Occipital lobe (tissue), 2 donors: Measurements from ENCODE around the gene NPAS2. TPM values are rescaled to one million over a fixed set of nuclear protein-coding genes. Genes with fewer than 3 reads are reported as not detected.

Experiments used
- DNase-seq: peaks from one replicate; lab custom pipeline; 2025; lab: John Stamatoyannopoulos, UW
- total RNA-seq: library from RNA; depleted of rRNA; stranded (reverse); fragments of >200 nt; gene quantifications from one replicate; pipeline ENCODE4 v1.2.3, GENCODE V29; 2014

Gene NPAS2
- total RNA-seq, 1 donor from 2014 or later = 7.2 TPM

DNA sequence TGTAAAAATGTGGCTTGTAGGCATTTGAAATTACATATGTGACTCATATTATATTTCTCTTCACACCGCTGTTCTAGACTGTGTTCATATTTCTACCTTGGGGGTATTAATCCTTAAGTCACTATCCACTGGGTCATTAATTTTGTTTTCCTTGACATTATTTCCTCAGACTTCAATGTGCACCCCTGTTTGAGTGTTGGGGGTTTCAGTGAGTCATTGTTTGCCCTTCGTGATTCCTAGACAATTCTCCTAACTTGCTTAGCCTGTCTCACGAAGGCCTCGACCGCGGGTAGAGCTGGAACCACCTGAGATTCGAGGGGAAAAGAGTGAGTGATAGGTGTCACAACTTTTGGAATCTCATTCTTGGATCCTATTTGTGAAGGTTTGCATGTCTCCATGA lies 35.1 kb downstream of the NPAS2 start:
- DNase-seq = no peak

DNA sequence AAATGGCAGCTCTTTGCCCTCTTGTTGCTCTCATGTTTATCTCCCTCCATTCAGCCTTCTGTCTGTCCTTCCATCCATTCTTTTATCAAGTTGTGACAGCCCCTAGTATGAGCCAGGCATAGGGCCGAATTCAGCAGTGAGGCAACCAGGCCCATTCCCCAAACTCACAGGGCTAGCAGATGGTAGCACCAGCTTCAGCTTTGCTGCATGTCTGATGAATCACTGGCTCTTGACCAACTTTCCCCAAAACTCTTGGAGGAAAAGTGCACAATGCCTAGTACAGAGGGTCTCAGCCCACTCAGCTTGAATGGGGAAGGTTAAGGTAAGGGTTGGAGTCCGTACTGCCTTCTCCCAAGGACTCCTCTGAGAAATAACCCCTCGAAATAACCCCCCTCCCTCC lies 35.7 kb downstream of the NPAS2 start:
- DNase-seq = no peak

DNA sequence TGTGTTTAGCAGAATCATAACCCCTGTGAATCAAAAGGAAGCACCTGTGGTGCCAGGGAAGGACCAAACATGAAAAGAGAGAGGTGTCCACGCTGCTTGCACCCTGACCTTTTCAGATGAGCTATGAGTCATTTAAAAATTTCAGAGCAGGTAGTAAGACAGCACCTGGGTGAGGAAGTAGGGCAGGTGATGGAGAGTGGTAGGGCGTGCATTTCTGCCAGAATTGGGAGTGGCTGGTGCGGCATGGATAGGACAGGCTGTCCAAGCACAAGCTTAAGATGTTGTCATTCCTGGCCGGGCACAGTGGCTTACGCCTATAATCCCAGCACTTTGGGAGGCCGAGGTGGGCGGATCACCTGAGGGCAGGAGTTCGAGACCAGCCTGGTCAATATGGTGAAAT lies 36.8 kb downstream of the NPAS2 start:
- DNase-seq = no peak

DNA sequence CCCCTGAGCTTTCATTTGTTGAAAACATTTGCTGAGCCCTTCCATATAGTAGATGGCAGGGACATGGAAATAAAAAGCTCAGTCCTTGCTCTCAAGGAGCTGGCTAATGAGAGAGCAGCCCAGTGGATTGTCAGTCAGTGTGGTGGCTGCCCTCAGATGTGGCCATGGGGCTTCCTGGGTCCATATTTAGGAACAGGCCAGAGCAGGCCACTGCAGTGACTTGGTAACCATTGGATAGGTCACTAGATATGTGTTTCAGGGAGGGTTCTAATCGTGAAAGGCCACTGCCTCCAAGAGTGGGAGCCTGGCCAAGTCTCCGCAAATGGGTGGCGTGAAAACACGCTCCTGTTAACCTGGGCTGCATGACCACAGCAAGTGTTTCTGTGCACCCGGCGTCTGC lies 37.4 kb downstream of the NPAS2 start:
- no peak for DNase-seq

DNA sequence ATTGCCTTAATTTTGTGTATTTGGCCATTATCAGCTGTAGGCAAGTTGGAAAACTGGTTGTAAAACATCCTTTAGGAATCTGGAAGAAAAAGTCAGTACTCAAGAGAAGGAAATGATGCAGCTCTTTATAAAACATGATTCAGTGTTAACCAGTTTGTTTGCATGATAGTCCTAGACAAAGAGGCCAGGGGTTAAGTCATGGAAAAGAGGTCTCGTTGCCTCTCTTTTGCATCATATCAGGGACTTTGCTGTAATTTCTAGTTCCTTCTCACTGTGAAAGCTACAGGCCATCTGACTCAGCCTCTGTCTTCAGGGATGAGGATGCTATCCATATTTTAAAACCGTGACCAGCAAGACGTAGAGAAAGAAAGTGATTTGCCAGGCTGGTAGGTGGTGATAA lies 38.0 kb downstream of the NPAS2 start:
- DNase-seq = no peak

DNA sequence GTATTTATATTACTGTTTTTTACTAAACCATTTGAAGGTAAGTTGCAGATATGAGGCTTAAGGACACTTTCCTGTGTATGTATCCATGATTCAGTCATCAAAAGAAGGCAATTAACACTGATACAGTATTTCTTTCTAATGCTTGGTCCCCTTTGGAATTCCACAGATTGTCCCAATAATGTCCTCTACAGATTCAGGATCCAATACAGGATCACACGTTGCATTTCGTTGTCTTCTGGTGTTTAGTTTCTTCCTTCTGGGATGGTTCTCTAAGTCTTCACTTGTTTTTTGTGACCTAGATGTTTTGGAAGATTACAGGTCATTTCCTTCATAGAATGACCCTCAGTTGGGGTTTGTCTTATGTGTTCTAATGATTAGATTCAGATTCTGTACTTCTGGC lies 40.0 kb downstream of the NPAS2 start:
- DNase-seq = no peak

DNA sequence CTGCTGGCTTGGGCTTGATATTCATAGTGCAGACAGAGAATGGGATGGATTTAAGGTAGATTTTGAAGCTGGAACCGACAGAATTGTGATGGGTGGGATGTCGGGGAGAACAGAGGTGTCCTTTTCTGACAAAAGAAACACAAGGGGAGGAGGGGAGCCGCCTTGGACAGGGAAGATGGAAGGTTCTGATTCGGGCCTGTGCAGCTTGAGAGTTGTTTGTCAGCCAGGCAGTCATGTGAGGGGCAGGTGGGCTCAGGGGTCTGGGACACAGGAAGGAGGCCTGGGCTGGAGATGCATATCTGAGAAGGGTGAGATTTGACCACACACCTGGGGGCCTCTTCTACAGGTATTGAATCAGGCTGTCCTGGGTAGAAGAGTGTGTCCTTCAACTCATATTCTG lies 41.4 kb downstream of the NPAS2 start:
- DNase-seq = no peak

DNA sequence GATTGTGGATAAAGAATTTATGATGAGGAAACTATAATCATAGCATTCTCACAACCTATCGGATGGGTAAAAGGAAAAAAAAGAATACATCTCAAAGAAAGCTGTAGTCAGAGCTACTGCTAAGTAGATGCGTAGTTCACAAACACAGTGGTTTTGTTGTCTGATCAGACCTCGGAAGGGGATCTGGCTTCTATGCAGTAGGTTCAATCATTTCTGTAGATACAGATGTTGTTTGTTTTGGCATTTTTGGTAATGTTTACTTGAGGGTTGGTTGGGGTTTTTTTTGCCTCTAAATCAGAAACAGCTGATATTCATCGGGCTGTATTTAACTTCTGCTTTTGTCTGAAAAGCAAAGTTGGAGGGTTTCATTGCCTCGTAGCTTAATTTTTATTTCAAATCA lies 42.1 kb downstream of the NPAS2 start:
- DNase-seq = no peak

DNA sequence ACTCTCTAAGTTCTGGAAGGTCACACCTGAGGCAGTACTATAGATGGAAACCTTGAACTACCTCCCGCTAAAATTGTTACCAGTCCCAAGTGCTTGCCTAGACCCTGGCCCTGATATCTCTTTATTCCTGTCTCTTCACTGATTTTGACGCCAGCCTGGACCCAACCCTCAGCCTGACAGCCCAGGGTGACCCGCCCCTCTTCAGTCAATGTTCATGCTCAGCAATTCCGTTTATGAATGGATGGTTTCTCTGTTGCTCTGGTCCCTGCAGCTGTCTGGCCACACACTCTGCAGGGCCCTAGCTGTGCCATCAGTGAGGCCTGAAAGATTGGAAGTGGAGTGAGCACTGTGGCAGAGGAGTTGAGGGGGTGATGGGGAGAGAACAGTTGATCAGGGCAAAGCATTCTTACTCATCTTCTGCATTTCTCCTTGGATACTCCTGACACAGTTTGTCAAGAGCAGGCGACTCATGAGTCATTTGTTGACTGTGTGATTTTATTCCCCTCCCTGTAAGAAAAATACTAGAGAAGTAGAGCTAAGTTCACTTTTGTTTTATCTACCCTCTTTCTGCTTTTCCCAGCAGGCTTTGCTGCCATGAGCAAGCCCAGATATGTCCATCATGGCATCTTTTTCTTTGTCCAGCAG lies 46.0 kb downstream of the NPAS2 start:
- no peak for DNase-seq

DNA sequence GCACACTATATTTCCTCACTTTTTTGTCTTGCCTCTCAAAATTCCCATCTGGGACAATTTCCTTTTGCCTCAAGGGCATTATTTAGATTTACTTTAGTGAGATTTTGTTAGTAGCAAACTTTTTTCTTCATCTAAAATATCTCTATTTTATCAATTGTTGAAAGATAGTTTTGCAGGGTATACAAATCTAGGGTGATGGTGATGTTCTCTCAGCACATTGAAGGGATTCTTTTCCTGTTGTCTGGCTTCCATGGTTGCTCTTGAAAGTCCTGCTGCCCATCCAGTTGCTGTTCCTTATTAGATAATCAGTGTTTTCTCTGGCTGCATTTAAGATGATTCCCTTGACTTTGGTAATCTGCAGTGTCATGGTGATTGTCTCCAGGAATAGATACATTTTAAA lies 48.1 kb downstream of the NPAS2 start:
- DNase-seq = no peak

DNA sequence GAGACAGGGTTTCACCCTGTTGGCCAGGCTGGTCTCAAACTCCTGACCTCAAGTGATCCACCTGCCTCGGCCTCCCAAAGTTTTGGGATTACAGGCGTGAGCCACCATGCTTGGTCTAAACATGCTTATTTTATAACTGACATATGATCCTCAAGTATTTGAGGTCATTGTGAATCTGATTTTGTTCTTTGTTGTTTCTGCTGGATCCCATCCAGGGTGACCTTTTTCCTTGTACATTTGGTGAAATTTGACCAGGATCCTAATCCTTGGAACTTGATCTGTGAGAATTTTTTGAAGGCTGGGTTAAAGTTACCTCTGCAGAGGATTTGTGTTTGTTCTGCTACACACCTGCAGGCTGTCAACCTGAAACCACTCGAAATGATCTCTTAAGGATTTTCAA lies 49.2 kb downstream of the NPAS2 start:
- no peak for DNase-seq

DNA sequence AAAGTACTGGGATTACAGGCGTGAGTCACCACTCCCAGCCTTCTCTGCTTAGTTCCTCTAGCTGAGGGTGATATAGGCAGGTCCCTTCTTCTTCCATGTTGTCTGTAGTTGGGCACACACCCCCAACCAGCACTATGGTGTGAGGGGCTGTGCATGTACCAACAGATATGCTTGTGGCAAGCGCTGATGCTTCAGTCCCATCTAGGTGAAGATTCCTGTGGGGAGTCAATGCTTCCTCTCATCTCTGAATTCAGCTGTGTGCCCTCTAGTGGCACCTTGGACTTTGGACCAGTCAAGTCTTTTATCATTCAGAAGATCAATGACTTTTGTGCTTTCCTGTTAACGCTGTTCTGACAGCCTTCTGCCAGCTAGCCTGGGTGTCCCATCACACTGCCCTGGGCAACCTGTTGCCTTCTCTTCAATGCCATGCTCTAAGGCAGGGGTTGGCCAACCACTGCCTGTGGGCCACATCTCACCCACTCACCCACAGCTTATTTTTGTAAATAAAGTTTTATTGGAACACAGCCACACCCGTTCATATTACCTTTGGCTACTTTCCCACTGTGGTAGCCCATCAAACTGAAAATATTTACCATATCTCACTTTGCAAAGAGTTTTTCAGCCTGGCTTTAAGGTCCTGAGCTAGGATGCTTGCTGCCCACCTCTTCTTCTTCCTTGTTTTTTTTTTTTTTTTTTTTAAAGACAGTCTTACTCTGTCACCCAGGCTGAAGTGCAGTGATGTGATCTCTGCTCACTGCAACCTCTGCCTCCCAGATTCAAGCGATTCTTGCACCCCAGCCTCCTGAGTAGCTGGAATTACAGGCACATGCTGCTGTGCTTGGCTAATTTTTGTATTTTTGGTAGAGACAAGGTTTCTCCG lies 51.0 kb downstream of the NPAS2 start:
- no peak for DNase-seq

DNA sequence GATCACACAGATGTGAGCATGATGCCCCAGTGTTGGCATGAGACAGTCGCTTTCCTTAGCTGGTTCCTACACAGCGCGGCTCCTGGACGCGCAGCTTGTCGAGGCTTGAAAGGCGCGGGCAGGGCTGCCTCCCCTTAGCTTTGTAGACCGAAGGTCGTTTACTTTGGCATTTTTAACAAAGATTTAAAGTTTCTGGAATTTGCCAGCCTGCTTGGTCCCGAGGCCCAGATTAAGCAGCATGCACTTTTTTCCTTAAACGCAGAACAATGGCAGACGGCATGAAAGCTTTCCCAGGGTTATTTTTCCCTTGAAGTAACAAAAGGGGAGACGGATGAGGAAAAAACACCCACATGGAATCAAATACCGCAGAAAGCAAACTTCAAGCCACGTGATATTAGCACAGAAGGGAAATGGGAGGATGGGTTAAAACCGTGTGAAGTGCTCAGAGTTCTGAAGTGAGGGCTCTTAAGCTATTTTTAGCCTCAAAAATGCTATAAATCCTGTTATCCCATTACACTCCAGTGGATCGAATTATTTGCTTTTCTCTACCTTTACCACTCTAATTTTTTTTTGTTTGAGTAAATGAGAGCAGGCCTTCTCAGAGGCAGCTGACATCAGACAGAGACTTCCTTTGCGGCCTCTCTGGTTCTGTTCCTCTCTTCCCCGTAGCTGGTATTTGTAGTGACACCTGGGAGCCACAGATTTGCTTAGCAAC lies 55.7 kb downstream of the NPAS2 start:
- no peak for DNase-seq

DNA sequence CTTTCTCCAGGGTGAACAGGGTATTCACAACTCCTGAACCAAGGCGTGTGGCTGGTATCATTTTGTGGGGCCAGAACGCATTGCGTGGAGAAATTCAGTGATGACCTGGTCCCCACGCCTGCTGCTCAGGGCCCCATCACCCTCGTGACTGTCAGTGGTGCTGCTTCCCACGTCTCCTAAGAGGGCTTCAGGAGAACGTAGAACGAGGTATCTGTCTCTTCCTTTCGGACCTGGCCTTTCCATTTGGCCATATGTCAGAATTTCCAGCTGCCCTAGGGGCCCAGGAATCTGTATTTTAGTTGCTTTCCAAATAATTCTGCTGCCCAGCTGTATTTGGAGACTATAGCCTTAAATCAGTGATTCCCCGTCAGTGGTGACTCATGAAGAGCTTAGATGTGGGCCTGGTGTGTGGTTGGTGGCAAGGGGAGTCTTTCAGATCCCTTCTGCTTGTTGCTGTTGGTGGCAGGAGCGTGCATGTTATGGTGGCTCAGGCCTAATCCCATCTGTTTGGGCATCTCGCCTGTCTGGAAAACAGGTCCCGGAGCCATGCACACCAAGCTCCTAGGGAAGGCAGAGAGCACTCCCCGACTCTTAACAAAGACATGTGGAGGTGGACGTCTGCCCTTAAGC lies 56.4 kb downstream of the NPAS2 start:
- no peak for DNase-seq

DNA sequence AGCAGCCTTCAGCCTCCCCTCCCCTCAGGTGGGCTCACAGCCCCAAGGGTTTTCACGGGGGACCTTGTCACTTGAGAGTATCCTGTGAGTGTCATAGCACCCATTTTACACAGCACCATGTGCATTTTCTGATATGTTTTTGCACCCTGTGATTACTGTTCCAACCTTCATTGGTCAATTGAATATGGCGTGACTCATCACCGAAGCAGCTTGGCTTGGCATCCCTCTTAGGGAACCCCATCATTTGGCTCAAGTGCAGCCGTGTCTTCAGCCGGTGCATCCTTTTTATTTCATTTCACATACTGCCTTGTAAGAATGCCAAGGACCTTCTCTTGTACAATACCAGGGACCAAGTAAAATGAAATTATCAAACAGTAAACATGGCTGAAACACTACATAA lies 57.6 kb downstream of the NPAS2 start:
- no peak for DNase-seq

DNA sequence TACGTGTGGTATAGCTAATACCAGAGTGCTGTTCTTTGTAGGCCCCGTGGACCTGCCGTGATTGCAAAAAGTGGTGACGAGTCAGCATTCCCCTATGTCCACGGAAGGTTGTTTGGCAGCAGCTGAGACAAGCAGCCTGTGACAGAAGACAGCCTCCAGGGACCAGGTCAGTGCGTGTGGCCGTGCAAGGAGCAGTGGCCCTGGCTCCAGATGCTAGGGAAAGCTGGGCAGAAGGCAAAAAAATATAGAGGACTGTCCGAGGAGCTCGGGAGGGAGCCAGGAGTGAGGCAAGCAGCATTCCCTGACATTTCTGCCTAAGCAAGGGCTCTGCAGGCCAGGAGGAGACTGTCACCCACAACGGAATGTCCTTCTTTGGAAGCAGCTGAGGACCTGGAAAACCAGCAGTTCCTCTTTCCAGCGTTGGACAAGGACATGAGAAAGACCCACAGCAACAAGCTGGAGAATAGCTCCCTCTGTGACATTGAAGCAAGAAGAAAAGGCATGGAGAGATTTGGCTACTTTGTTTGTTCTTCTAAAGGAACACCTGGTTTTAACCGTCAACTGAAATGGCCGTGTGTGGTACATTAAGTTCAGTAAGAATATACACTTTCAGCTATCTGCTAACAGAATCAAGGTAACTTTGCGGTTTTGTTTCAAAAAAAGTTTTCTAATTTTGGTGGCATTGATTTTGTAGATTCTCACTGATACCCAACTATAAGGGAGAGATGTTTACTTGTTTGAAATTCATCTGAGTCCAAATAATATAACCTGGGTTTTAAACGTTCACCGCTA lies 58.3 kb downstream of the NPAS2 start:
- DNase-seq = no peak

DNA sequence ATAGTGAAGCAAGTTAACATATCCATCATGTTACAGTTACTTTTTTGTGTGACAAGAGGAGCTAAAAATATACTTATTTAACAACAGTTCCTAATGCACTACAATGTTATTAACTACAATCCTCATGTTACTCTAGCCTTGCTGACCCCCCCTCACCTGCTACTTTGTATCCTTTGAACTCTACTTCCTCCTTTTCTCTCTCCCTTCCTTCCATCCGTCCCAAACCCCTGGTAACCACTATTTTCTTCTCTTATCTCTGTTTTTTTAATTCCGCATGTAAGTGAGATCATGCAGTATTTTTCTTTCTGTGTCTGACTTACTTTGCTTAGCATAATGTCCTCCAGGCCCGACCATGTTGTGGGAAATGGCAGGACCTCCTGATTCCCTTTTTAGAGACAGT lies 59.4 kb downstream of the NPAS2 start:
- no peak for DNase-seq

DNA sequence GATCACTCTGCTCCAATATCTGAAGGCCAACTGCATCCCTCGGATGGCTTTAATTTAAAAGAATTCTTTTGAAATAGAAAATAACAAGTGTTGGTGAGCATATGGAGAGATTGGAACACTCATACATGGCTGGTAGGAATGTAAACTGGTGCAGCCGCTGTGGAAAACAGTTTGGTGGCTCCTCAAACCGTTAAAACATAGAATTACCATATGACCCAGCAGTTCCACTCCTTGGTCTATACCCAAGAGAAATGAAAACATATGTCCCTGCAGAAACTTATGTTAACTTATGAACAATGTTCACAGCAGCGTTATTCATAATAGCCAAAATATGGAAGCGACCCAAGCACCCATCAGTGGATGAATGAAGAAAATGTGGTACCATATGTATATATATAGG lies 60.1 kb downstream of the NPAS2 start:
- DNase-seq = no peak

DNA sequence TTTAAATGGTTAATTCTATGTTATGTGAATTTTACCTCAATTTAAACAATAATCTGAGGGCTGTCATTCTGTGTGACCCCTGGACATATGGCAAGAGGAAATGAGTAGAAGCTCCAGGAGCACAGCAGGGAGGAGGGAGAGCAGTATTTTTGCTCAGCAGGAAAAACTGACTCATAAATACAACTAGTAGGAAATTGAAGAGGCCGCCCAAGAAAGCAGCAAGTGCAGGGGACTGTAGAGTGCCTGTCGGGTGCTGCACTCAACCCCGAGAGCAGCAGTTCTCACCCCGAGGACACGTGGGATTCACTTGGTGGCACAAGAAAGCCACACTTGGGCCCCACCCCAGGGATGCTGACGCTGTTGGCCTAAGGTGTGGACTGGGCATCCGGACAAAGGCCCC lies 60.8 kb downstream of the NPAS2 start:
- DNase-seq = no peak

DNA sequence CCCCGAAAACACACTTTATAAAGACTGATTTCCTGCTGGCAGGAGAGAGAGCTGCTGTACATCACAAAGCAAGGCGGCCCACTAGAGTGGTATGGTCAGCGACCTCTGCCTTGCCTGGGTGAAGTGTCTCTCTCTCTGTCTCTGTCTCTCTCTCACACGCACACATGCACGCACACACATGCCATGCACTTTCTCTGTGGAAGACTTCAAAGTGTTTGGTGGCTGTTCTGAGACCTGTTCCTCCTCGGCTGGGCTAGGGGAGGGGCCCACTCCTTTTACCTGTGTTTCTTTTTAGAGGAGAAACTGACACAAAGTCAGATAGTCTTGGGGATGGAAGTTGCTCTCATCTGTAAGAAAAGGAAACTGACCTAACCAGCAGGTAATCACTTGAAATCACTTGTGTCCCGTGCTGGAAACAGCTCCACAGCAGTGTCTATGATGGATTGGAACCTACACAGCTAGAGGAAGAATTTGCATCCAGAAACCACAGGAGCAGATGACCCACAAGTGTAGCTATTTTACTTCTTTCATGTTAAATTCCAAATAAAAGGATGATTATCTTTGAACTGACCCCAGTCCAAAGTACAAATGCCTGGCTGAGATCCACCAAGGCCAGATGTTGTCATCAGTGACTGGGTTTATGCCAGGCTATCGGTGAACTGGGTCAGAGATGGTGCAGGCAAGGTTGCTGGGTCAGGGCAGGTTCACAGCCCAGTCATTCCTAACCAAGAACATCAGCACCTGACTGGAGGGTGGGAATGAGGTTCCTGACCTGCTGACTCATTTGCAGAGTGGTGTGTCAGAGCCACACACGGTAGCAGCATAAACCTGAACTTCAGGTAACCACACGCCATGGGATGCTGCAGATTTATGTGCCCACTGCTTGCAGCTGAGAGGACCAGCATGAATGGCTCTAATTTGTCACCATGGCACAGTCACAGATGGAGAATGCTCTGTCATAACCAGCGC lies 63.0 kb downstream of the NPAS2 start:
- no peak for DNase-seq
